SK-N-SH (cell line): ENCODE data around the gene ABHD6. TPM values are rescaled to one million over a fixed set of nuclear protein-coding genes. Genes with fewer than 3 reads are reported as not detected.

Experiments
- CTCF ChIA-PET: fragments of 300-600, 350-600 bp; formaldehyde crosslinking; extraction: SDS; loops from one replicate; lab custom pipeline; 2021; lab: Yijun Ruan, JAX
- POLR2A ChIA-PET: fragments of 350-600 bp; sonication (Branson Sonifier 250); formaldehyde crosslinking; extraction: SDS; loops from one replicate; lab custom pipeline; 2020; ENCODE audit warnings: antibody characterized with exemption, inconsistent platforms; lab: Yijun Ruan, JAX
- DNase-seq: peaks from one replicate; pipeline ENCODE4 v3.0.0; 2012
- H2AFZ ChIP-seq: fragments of 200-600 bp; sonication (generic); 2 replicates; pipeline ENCODE4 v1.8.1; 2016; ENCODE audit warnings: antibody characterized with exemption, mild to moderate bottlenecking, low read depth
- H3F3A ChIP-seq: fragments of 200-600 bp; sonication (generic); replicated peaks from 2 replicates; pipeline ENCODE3; 2016; ENCODE audit warnings: antibody characterized with exemption, mild to moderate bottlenecking; ENCODE audit not compliant: insufficient read depth
- H3K27ac ChIP-seq, 2 experiments: fragments of 200-500 bp in 1 of 2; fragments of 200-600 bp in 1 of 2; sonication (Bioruptor generic) in 1 of 2; sonication (generic), shearing (Covaris generic) in 1 of 2; 2 replicates each; pipeline versions ENCODE4 v1.5.1 to v1.6.1; 2014 to 2016; ENCODE audit warnings: low read depth in 2 of 2, inconsistent platforms in 1 of 2, low read length in 1 of 2, mild to moderate bottlenecking in 1 of 2, mixed read lengths in 1 of 2
- H3K27me3 ChIP-seq: fragments of 200-600 bp; sonication (generic), shearing (Covaris generic); 2 replicates; pipeline ENCODE4 v1.6.1; 2016; ENCODE audit warnings: mixed run types; ENCODE audit not compliant: insufficient read depth
- H3K36me3 ChIP-seq, 2 experiments: fragments of 200-500 bp in 1 of 2; fragments of 200-600 bp in 1 of 2; sonication (Bioruptor generic) in 1 of 2; sonication (generic) in 1 of 2; replicated peaks in 1 of 2; 2 replicates each; pipeline versions ENCODE3 to v1.5.1; 2014 to 2016; ENCODE audit warnings: low read length in 1 of 2, mild to moderate bottlenecking in 1 of 2; ENCODE audit not compliant: insufficient read depth in 2 of 2, control insufficient read depth in 1 of 2
- H3K4me1 ChIP-seq, 2 experiments: fragments of 200-500 bp in 1 of 2; fragments of 200-600 bp in 1 of 2; sonication (Bioruptor generic) in 1 of 2; sonication (generic), shearing (Covaris generic) in 1 of 2; 2 replicates each; pipeline versions ENCODE4 v1.5.1 to v1.6.1; 2014 to 2016; ENCODE audit warnings: low read depth in 1 of 2, low read length in 1 of 2, mixed run types in 1 of 2; ENCODE audit not compliant: insufficient read depth in 2 of 2, control insufficient read depth in 1 of 2
- H3K4me2 ChIP-seq: fragments of 200-600 bp; sonication (generic), shearing (Covaris generic); 2 replicates; pipeline ENCODE4 v1.6.1; 2017; ENCODE audit warnings: mixed run types
- H3K4me3 ChIP-seq, 2 experiments: fragments of 200-500 bp in 1 of 2; fragments of 200-600 bp in 1 of 2; sonication (Bioruptor generic) in 1 of 2; sonication (generic), shearing (Covaris generic) in 1 of 2; 2 replicates each; pipeline versions ENCODE4 v1.5.1 to v1.8.1; 2014 to 2016; ENCODE audit warnings: low read depth in 2 of 2, inconsistent platforms in 1 of 2, low read length in 1 of 2, mild to moderate bottlenecking in 1 of 2, mixed read lengths in 1 of 2, moderate library complexity in 1 of 2
- H3K79me2 ChIP-seq: fragments of 200-600 bp; sonication (generic); 2 replicates; pipeline ENCODE4 v1.8.1; 2017; ENCODE audit warnings: mild to moderate bottlenecking; ENCODE audit not compliant: insufficient read depth
- H3K9ac ChIP-seq: fragments of 200-600 bp; sonication (generic); 2 replicates; pipeline ENCODE4 v1.6.1; 2017; ENCODE audit warnings: mixed run types
- H3K9me2 ChIP-seq: fragments of 200-600 bp; sonication (generic); 2 replicates; pipeline ENCODE4 v1.6.1; 2017; ENCODE audit warnings: mixed run types
- H3K9me3 ChIP-seq: fragments of 200-600 bp; sonication (generic); 2 replicates; pipeline ENCODE4 v1.6.1; 2017; ENCODE audit warnings: mixed run types, mild to moderate bottlenecking, moderate library complexity
- H4K20me1 ChIP-seq: fragments of 200-600 bp; sonication (generic); 2 replicates; pipeline ENCODE4 v1.6.1; 2017; ENCODE audit warnings: mild to moderate bottlenecking, mixed run types; ENCODE audit not compliant: insufficient read depth
- FOXJ3 ChIP-seq: sonication (generic); formaldehyde crosslinking; IDR thresholded peaks from 2 replicates; pipeline ENCODE4 v1.5.1; 2020; ENCODE audit warnings: mild to moderate bottlenecking, missing genetic modification reagents
- FOXM1 ChIP-seq: IDR thresholded peaks from 2 replicates; pipeline ENCODE4 v1.4.0; 2012; ENCODE audit warnings: low read depth, mild to moderate bottlenecking
- IRF3 ChIP-seq: fragments of 150-350 bp; IDR thresholded peaks from 2 replicates; pipeline ENCODE4 v1.6.1; 2016; ENCODE audit warnings: mild to moderate bottlenecking, low read depth, low read length
- MEF2A ChIP-seq: IDR thresholded peaks from 2 replicates; pipeline ENCODE4 v1.4.0; 2012; ENCODE audit warnings: low read depth, borderline replicate concordance
- MXI1 ChIP-seq: IDR thresholded peaks from 2 replicates; pipeline ENCODE4 v1.6.1; 2012; ENCODE audit warnings: mild to moderate bottlenecking, low read depth, low read length, improper control_type of control experiment
- NRF1 ChIP-seq: IDR thresholded peaks from 2 replicates; pipeline ENCODE4 v1.6.1; 2012; ENCODE audit warnings: low read depth, mild to moderate bottlenecking, low read length
- PBX3 ChIP-seq: IDR thresholded peaks from 2 replicates; pipeline ENCODE4; 2012
- RCOR1 ChIP-seq: fragments of 150-350 bp; IDR thresholded peaks from 2 replicates; pipeline ENCODE4 v1.6.1; 2017; ENCODE audit warnings: antibody characterized with exemption, low read length
- RFX5 ChIP-seq: IDR thresholded peaks from 2 replicates; pipeline ENCODE4 v1.6.1; 2012; ENCODE audit warnings: mild to moderate bottlenecking, improper control_type of control experiment, low read length
- WGBS: methylation state at CpG from one replicate; pipeline ENCODE4 v1.1.6; 2017; ENCODE audit warnings: low lambda C conversion rate; 5-methylcytosine and 5-hydroxymethylcytosine counted together
- polyA plus RNA-seq, 3 experiments: library from polyadenylated mRNA; depleted of rRNA; stranded (reverse); fragments of >200 nt; gene quantifications; 2 replicates each; pipeline ENCODE4 v1.2.3, GENCODE V29; 2012
- TF ChIP-seq, protein P1 (sequence below): IDR thresholded peaks from 2 replicates; pipeline ENCODE4 v1.4.0; 2012; ENCODE audit warnings: low read depth, borderline replicate concordance
- TF ChIP-seq, protein P2 (sequence below): fragments of 200-600 bp; sonication (generic); IDR thresholded peaks from 2 replicates; pipeline ENCODE4 v1.6.1; 2017; ENCODE audit warnings: antibody characterized with exemption, mild to moderate bottlenecking, moderate library complexity
- TF ChIP-seq, protein P3 (sequence below): IDR thresholded peaks from 2 replicates; pipeline ENCODE4 v1.6.1; 2012; ENCODE audit warnings: mild to moderate bottlenecking, low read depth, low read length, moderate library complexity

The ABHD6 gene
- polyA plus RNA-seq, 1 of the 3 experiments (the other 2 are of a cell fraction), result 10.7 TPM

DNA sequence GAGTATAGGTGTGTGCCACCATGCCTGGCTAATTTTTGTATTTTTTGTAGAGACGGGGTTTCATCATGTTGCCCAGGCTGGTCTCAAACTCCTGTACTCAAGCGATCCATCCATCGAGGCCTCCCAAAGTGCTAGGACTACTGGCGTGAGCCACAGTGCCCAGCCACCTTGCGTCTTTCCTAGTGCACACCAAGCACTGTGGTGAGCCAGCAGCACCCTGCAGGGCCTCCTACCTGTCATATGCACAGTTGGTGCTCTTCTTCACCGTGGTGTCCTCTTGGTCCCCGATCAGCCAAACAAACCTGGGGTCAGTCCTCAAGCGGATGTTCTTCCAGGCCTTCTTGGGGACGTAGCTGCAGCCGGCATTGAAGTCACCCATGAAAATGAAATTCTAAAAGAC is 40.0 kb upstream of the ABHD6 start:
- no peaks in the 10 kb centered on the region for H3K4me1 ChIP-seq
- POLR2A ChIA-PET, result no interaction called here
- WGBS, result 90% methylated on average over 8 of the region's 10 CpGs
- no peak overlapping the region for H3K27ac ChIP-seq
- no peaks in the 10 kb centered on the region for H3K27me3 ChIP-seq
- H3K79me2 ChIP-seq, result no peaks in the 10 kb centered on the region
- CTCF ChIA-PET, result interaction anchor here (1.4 to 4.1 kb wide), 4 partner anchors 10 to 20 kb away, joined by 3 to 19 read pairs (median 10); no protein-coding TSS in a partner anchor
- no peaks in the 10 kb centered on the region for H3K36me3 ChIP-seq
- no peaks in the 10 kb centered on the region for H3K9me3 ChIP-seq
- no peak for DNase-seq
- no peak for TF ChIP-seq IRF3
- no peak for TF ChIP-seq MXI1
- TF ChIP-seq FOXJ3 (CRISPR knock-in tag), result no peak
- no peak for TF ChIP-seq MEF2A
- TF ChIP-seq RCOR1, result no peak
- no peak for TF ChIP-seq RFX5
- TF ChIP-seq FOXM1, result no peak
- TF ChIP-seq, protein P1, sequence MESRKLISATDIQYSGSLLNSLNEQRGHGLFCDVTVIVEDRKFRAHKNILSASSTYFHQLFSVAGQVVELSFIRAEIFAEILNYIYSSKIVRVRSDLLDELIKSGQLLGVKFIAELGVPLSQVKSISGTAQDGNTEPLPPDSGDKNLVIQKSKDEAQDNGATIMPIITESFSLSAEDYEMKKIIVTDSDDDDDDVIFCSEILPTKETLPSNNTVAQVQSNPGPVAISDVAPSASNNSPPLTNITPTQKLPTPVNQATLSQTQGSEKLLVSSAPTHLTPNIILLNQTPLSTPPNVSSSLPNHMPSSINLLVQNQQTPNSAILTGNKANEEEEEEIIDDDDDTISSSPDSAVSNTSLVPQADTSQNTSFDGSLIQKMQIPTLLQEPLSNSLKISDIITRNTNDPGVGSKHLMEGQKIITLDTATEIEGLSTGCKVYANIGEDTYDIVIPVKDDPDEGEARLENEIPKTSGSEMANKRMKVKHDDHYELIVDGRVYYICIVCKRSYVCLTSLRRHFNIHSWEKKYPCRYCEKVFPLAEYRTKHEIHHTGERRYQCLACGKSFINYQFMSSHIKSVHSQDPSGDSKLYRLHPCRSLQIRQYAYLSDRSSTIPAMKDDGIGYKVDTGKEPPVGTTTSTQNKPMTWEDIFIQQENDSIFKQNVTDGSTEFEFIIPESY, result no peak
- TF ChIP-seq NRF1, result no peak
- TF ChIP-seq, protein P2, sequence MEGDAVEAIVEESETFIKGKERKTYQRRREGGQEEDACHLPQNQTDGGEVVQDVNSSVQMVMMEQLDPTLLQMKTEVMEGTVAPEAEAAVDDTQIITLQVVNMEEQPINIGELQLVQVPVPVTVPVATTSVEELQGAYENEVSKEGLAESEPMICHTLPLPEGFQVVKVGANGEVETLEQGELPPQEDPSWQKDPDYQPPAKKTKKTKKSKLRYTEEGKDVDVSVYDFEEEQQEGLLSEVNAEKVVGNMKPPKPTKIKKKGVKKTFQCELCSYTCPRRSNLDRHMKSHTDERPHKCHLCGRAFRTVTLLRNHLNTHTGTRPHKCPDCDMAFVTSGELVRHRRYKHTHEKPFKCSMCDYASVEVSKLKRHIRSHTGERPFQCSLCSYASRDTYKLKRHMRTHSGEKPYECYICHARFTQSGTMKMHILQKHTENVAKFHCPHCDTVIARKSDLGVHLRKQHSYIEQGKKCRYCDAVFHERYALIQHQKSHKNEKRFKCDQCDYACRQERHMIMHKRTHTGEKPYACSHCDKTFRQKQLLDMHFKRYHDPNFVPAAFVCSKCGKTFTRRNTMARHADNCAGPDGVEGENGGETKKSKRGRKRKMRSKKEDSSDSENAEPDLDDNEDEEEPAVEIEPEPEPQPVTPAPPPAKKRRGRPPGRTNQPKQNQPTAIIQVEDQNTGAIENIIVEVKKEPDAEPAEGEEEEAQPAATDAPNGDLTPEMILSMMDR, result no peak
- no peak for TF ChIP-seq PBX3
- TF ChIP-seq, protein P3, sequence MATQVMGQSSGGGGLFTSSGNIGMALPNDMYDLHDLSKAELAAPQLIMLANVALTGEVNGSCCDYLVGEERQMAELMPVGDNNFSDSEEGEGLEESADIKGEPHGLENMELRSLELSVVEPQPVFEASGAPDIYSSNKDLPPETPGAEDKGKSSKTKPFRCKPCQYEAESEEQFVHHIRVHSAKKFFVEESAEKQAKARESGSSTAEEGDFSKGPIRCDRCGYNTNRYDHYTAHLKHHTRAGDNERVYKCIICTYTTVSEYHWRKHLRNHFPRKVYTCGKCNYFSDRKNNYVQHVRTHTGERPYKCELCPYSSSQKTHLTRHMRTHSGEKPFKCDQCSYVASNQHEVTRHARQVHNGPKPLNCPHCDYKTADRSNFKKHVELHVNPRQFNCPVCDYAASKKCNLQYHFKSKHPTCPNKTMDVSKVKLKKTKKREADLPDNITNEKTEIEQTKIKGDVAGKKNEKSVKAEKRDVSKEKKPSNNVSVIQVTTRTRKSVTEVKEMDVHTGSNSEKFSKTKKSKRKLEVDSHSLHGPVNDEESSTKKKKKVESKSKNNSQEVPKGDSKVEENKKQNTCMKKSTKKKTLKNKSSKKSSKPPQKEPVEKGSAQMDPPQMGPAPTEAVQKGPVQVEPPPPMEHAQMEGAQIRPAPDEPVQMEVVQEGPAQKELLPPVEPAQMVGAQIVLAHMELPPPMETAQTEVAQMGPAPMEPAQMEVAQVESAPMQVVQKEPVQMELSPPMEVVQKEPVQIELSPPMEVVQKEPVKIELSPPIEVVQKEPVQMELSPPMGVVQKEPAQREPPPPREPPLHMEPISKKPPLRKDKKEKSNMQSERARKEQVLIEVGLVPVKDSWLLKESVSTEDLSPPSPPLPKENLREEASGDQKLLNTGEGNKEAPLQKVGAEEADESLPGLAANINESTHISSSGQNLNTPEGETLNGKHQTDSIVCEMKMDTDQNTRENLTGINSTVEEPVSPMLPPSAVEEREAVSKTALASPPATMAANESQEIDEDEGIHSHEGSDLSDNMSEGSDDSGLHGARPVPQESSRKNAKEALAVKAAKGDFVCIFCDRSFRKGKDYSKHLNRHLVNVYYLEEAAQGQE, result no peak
- no peaks in the 10 kb centered on the region for H4K20me1 ChIP-seq
- H3K9me2 ChIP-seq, result no peaks in the 10 kb centered on the region
- H3K4me3 ChIP-seq, result no peak overlapping the region
- H3F3A ChIP-seq, result no peaks in the 10 kb centered on the region
- no peak overlapping the region for H3K9ac ChIP-seq
- no peak overlapping the region for H3K4me2 ChIP-seq
- no peak overlapping the region for H2AFZ ChIP-seq
